Kasumi-1 (cell line): ENCODE data around the gene IGF2.

Experiments
- DNase-seq, 2 experiments: peaks; one replicate each; lab custom pipeline; 2025; lab: John Stamatoyannopoulos, UW

The IGF2 gene

DNA sequence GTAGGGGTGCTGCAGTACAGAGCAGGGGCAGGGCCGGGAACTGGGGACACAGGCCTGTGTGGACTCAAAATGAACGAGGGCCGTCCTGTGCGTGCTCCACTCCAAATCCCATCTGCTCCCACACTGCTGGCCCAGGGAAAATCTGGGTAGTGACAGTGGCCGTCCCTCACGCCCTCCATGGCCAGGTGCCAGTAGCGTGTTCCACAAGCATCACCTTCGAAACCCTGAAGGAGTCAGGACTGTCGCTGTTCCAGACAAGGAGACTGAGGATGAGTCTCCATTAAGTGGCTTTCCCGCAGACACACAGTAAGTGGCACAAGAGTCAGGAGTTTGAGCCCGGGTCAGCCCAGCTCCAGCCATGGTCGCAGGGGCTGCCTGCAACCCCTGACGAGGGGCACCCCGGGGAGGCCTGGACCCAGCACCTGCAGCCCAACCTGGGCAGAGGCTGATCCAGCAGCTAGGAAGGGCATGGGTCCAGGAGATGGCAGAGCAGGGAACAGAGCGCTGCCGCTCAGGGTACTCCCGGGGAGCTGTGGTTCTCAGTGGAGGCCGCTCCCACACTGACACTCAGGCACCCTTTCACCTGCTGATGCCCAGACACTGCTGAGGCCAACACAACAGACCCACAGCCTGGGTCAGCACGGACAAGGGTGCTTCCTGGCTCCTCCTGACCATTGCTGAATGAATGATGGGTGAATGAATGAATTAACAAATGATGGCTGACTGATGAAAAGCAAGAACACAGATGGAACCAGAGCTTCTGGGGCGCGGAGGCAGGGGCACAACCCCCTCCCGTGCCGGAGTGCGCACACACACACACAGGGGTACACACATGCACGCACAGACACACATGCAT is 35.3 kb downstream of the IGF2 start:
- no peak for DNase-seq

GRCh38 chr11:2102883-2103213 is 36.3 kb downstream of the IGF2 start:
- DNase-seq = no peak

GRCh38 chr11:2102132-2102882 is 36.9 kb downstream of the IGF2 start:
- no peak for DNase-seq

DNA sequence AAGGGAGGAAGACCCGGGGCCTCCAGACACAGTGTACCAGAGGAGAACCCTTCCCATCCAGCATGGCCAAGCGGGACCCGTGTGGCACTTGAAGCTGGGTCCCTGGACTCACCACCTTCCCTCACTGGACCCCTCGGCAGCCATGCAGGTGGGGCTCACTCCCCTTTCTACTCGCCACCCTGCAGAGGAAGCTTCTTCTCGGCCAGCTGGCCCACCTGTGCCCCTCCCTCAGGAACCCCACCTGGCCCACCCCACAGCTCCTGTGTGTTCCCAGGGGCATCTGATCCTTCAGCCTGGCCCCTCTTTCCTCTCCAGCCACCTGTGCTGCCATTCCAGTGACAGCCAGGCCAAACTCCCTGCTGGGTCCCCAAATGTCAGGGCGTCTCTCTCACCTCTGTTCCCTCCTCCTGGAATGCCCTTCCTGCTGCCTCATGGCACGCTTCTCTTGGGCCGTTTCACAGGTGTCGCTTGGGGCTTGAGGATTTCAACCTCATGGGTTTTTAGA is 38.0 kb downstream of the IGF2 start:
- no peak for DNase-seq

- DNase-seq = no peak
Observed at GRCh38 chr11:2100361-2101170, 38.6 kb downstream of the IGF2 start.

DNA sequence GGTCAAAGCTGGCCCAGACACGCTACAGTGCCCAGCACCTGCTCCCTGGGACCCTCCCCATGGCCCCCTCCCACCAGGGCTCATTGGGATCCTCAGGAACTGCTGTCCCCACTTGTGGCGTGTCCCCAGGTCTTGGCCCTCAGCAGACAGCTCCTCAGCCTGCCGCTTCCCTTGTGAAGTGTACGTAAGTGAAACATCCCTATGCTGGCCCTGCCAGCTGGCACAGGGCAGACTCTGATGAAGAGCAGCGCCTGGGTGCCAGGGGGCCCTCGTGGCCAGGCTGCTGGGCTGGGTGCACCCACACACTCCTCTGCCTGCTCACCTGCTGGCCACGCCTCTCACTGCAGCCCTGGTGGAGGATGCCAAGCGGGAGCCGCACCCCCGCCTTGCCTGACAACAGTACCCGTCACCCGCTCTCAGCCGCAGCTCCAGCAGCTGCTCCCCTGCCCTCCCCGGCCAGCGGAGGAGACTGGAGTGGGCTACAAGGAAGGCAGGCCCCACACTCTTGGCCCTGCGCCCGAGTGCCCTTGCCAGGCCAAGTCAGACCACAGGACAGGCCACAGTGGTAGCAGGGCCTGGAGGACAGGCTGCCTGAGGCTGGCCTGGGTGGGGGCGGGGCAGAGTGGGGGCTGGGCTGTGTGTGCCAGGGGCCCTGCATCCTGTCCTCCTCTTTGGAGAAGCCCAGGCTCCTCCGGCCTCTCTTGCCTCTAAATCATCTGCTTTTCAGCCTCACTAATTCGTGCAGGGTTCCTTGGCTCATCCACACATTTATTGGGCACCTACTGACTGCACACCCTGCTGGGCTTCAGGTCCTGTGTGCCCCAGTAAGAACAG is 39.5 kb downstream of the IGF2 start:
- DNase-seq = no peak

DNA sequence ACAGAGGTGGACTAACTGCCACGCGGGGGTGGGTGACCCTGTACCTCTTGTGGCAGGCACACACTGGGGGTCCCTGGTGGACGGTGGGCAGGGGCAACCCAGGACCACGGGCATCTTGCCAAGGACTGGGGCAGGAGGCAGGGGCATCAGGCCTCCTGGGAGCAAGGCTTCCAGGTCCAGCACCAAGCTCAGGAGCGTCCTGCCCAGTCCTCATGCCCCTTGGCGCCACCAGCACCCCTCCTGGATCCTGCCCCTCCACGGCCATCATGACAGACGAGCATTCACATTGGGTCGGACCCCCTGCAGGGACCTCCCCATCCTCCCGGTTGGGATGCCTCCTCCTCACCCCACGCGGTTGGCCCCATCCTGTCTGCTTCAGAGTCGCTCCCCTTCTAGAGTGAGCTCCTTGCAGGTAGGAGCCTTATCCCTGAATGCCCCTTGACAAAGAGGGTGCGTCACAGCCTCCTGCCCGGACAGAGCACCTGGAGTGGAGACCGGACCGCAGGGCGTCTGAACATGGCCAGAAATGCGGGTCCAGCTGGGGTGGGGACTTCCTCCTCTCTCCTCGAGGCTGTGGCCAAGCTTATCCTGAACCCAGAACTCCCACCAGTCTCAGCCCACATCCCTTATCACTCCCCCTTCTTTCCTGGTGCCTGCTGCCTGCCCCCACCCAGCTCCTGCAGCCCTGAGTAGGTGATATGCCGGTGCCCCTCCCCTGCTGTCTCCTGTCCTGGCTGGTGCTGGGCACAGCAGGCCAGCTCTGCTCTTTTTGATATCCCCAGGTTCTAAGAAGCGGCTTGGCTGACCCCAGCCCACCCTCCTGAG is 40.3 kb downstream of the IGF2 start:
- DNase-seq = no peak

DNA sequence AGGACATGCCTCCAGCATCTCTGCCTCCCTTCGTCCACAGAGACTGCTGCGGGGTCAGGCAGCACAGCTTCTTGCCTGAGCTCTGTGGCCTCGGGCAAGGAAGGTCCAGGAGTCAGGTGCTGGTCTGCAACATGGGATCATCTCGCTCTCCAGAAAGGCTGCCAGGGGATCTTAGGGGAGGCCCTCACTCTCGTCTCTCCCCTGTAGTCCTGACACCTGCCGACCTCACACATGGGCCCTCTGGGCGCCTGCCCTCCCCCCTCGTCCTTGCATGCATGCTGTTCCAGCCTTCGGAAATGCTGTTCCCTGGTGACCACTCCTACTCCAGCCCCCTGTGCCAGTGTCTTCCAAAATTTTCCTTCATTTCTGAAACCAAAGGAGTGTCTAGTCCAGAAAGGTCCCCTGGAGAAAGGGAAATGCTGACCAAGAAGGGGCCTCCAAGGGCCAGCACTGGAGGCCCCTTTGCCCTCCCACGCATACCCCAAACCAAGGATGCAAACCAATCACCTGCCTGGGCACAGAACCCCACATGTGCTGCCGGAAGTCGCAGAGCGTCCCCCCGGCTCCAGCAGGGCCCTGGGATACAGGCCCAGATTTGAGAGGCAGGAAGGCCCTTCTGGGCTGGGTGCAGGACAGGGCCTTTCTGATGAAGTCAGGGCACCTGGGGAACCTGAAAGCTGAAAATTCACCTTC is 41.0 kb downstream of the IGF2 start:
- DNase-seq = no peak

DNA sequence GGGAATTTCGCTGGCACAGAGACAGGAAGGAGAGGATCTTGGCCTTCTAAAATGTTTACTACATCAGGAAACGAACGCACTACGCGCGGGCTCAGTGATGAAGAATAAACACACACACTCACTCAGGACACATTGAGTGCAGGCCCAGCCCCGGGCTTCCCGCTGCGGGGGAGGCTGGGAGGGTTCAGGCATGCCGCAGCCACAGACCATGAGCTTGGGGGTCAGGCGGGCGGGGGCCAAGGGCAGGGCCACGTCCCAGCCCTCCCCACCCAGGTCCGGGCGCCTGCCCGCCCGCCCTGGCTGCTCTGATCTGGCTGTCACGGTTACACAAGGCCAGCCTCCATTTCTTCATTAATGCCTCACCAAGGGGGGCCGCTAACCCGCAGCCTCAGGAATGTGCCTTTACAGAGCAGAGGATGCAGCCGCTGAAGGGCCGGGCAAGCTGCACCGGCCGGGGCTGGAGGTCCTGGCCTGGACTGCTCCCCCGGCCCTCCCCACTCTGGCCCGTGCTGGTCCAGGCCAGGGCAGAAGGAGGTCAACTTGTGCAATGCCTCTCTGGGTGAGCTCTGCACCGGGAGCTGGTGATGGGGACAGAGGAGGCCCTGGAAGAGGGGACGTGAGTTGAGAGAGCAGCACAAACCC is 41.7 kb downstream of the IGF2 start:
- DNase-seq = no peak

GRCh38 chr11:2096919-2097301 is 42.3 kb downstream of the IGF2 start:
- DNase-seq = no peak

GRCh38 chr11:2096011-2096918 is 42.9 kb downstream of the IGF2 start:
- DNase-seq = no peak

DNA sequence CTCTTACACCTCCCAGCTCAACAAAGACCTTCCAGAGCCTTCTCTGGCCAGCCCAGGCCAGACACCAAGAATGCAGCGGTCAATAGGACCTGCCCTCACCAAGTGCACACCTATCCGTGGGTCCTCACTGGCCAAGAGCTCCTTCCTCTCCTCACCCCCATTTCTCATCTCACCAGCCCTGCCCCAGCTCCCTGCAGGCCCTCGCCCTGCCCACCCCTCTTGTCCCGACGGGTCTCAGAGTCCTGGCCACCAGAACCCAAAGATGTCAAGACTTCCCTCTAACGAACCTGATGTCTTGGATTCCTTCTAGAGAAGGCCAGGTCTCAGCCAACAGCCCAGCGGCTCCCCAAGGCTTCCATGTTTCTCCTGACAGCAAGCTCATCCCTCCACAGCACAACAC is 43.6 kb downstream of the IGF2 start:
- no peak for DNase-seq

DNA sequence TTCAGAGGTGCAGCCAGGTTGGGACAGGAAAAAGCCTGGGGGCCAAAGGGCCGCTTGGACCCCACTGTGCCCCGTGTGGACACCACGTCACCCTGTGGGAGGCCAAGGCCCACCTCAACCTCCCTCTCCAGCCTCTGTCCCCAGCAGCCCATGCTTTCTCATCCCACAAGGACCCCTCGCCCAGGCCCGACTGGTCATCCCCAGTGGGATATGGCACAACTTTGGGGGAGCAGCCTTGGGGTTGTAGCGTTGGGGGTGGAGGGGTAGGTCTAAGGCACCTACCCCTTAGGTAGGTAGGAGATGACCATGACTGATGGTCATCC is 44.0 kb downstream of the IGF2 start:
- DNase-seq = no peak

GRCh38 chr11:2094354-2095197 is 44.6 kb downstream of the IGF2 start:
- no peak for DNase-seq

DNA sequence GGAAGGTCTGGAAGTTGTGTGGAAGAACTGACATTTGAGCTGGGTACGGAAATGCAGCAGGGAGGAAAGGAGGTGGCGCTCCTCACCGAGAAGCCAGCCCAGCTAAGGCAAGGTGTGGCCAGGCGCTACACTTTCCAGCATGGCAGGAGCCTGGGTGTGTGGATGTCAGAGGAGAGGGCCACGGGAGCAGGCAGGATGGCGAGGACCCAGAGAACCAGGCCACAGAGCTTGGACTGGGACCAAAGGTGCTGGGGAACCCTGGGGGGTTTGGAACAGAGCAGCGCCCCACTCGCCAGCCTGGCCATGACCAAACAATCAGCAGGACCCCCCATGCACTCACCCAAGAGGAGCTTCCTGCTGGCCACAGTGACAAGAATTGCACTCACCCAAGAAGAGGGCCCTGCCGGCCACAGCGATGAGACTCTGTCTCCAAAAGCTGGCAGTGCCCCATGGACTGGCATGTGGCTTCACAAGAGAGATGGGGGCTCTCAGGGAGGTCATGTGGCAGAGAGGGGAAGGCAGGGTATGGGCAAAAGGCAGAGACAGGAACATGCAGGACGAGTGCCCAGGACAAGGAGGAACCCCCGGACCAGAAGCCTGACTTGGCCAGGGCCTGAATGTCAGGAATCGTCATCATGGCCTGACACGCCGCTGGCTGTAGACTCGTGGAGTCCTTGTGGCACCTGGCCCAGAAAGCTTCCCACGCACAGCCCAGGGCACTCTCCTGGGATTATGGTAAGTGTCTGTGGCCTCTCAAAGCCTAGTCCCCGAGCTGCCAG is 45.4 kb downstream of the IGF2 start:
- DNase-seq = no peak

DNA sequence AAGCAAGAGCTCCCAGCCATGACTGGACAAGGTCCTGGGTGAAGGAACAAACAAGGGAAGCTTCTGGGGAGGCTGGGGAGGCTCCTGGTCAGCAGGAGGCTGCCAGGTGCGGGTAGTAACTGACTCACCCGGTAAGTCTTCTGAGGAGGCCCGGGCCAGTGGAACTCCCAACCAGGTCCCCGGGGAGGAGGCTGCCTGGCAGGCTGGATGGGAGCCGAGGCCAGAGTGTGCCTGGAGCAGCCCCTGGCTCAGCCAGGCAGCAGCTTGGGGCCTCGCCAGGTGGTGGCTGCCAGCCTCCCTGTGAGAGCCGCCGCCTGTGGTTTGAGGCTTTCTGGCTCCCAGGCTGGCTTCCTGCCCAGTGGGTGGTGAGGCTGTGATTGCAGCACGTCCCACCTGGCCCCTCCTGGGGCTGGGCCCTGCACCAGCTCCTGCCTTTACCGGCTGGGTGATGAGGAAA is 46.2 kb downstream of the IGF2 start:
- no peak for DNase-seq

GRCh38 chr11:2092464-2092910 is 46.7 kb downstream of the IGF2 start:
- no peak for DNase-seq
